HG02623 (cell line): ENCODE data around the gene SLC39A5.
"Not testable (repeated sequence)": the region's sequence is repeated elsewhere in the genome, so short reads cannot be mapped to it uniquely, and the experiment has no call there.

Source experiments
- ATAC-seq: cut with Tn5 transposase; IDR thresholded peaks from one replicate; pipeline ENCODE4 v1.9.1; 2021; ENCODE audit warnings: moderate library complexity; ENCODE audit not compliant: unreplicated experiment

Gene SLC39A5

GRCh38 chr12:56272468-56272867 is 42.6 kb downstream of the SLC39A5 start:
- ATAC-seq, result not testable (repeated sequence)

DNA sequence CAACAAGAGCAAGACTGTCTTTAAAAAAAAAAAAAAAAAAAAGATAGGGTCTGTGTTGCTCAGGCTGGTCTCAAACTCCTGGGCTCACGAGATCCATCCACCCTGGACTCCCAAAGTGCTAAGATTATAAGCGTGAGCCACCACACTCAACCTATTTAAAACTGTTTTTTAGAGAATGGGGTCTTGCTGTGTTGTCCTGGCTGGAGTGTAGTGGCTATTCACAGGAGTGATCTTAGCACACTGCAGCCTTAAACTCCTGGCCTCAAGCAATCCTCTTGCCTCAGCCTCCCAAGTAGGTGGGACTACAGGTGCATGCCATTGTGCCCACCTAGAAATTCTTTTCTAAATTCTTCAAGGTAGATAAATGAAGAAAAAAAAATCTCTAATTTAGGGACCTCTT is 44.4 kb downstream of the SLC39A5 start:
- no peak for ATAC-seq

DNA sequence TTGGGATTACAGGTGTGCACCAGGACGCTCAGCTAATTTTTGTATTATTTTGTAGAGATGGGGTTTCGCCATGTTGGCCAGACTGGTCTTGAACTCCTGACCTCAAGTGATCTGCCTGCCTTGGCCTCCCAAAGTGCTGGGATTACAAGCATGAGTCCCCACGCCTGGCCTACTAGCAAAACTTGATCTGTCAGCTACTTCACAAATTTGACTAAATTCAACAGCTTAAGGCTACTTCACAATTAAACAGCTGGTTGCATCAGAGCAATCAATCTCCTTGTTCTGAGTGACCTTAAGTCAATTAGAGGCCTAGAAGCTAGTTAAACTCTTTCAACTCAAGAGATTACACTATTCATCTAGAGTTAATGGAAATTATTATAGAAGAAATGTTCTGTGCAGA is 49.1 kb downstream of the SLC39A5 start:
- ATAC-seq, result no peak

DNA sequence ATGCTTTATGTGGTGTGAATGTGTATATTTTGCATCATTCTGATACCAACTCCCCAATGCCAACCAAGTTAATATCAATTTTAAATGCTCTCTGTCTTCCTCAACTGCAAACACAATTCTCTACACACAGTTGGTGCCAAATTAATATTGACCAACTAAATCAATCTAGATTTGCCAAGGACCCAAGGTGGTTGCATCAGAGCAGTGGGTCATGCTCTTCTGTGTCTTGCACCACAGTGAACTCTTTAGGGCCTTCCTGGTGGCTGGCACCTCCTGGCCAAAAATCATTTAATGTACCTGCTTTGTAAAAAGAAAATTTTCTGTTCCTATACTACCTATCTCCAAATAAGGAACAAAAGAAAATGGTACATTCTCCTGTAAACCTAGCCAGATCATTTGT is 51.0 kb downstream of the SLC39A5 start:
- no peak for ATAC-seq

DNA sequence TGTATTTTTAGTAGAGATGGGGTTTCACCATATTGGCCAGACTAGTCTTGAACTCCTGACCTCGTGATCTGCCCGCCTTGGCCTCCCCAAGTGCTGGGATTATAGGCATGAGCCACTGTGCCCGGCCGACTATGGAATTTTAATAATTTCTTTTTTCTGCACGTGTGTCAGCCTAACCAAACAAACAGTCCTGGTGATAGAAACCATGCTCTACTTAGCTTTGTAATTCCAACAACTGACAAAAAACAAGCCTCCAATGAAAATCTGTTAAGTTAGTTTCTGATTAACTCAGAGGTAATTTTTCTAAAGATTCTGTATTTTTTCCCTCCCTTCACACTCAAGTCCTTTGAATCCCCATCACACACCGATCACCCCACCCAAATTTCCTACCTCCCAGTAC is 52.2 kb downstream of the SLC39A5 start:
- ATAC-seq, result no peak

DNA sequence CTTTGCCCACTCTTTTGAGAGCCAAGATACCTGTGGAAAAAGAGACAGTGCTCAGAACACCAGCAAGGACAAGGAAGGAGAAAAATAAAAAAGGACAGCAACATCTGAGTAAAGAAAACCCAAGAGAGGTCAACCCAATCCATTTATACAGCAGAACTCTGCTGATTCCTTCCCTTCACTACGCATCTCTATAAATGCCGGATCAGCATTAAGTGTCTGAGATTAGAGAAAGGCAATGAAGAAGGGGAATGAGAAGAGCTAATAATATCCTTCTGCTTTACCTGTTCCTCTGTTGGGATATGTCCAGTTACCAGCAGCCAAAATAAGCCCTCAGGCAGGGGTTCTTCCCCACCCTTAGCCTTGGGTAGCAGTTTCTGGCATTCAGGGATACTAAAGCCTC is 52.7 kb downstream of the SLC39A5 start:
- no peak for ATAC-seq

DNA sequence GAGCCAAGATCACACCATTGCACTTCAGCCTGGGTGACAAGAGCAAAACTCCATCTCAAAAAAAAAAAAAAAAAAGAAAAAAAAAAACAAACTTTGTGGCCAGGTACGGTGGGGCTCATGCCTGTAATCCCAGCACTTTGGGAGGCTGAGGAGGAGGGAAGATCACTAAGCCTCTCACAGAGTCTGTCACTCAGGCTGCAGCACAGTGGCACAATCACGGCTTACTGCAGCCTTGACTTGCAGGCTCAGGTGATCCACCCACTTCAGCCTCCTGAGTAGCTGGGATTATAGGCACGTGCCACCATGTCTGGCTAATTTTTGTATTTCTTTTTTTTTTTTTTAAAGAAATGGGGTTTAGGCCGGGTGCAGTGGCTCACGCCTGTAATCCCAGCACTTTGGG is 54.4 kb downstream of the SLC39A5 start:
- ATAC-seq, result not testable (repeated sequence)

- ATAC-seq, result no peak
Measured at GRCh38 chr12:56286044-56286830, 56.4 kb downstream of the SLC39A5 start.
